ENCODE measurements around the gene ATXN10.

DNA sequence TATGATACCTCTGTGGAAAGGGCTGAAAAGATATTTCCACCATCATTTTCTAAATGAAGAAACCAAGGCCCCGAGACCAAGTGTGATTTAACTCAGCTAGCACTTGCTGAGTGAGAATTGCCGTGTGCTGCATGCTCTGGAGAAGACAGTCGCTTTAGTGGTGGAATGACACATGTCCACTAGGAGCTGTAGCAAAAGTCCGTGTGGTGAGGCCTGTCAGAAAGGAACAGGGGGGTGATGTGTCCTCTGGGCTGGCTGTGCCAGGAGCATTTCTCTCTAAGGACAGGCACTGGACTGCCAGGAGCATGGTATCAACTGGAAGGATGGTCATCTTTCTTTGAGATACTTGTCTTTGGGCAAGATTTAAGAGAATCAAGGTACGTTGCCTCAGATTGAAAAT is 72.8 kb downstream of the ATXN10 start:
- TF ChIP-seq EZH2 (IDR thresholded peaks at IDR 0.05; ENCODE audit: borderline replicate concordance, low read depth, low read length, severe bottlenecking) = no peak
- TF ChIP-seq, protein P1, sequence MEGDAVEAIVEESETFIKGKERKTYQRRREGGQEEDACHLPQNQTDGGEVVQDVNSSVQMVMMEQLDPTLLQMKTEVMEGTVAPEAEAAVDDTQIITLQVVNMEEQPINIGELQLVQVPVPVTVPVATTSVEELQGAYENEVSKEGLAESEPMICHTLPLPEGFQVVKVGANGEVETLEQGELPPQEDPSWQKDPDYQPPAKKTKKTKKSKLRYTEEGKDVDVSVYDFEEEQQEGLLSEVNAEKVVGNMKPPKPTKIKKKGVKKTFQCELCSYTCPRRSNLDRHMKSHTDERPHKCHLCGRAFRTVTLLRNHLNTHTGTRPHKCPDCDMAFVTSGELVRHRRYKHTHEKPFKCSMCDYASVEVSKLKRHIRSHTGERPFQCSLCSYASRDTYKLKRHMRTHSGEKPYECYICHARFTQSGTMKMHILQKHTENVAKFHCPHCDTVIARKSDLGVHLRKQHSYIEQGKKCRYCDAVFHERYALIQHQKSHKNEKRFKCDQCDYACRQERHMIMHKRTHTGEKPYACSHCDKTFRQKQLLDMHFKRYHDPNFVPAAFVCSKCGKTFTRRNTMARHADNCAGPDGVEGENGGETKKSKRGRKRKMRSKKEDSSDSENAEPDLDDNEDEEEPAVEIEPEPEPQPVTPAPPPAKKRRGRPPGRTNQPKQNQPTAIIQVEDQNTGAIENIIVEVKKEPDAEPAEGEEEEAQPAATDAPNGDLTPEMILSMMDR (IDR thresholded peaks at IDR 0.05; ENCODE audit: borderline replicate concordance, extremely low read depth, low read length, poor library complexity, severe bottlenecking) = no peak
